8988T (cell line): Measurements from ENCODE around the gene TMX4.
"Not testable (repeated sequence)": the region's sequence is repeated elsewhere in the genome, so short reads cannot be mapped to it uniquely, and the experiment has no call there.

Source experiments
- DNase-seq: peaks from one replicate; pipeline ENCODE4 v3.0.0; 2011

TMX4 gene

DNA sequence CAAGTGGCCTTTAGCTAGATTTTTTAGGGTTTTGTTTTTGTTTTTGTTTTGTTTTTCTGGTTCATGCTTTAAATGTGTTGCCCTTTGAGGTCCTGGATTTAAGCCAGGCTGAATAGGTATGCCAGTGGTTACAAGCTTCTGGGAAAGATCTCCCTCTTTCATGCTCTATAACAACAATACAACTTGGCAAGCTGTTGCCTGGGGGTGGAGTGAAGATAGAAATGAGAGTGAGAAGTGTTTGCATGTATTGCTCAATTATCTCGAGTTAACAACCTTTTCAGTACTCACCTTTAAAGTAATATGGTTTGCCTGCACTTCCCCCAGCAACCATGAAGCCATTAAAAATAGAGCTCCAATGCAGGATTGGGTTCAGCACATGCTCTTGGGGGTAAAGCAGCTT lies 60.1 kb downstream of the TMX4 start:
- DNase-seq, result no peak

DNA sequence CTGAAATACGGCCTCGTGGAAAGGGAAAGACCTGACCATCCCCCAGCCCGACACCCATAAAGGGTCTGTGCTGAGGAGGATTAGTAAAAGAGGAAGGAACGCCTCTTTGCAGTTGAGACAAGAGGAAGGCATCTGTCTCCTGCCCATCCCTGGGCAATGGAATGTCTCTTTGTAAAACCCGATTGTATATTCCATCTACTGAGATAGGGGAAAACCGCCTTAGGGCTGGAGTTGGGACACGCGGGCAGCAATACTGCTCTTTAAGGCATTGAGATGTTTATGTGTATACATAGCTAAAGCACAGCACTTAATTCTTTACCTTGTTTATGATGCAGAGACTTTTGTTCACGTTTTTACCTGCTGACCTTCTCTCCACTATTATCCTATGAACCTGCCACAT lies 63.0 kb downstream of the TMX4 start:
- DNase-seq, result not testable (repeated sequence)

DNA sequence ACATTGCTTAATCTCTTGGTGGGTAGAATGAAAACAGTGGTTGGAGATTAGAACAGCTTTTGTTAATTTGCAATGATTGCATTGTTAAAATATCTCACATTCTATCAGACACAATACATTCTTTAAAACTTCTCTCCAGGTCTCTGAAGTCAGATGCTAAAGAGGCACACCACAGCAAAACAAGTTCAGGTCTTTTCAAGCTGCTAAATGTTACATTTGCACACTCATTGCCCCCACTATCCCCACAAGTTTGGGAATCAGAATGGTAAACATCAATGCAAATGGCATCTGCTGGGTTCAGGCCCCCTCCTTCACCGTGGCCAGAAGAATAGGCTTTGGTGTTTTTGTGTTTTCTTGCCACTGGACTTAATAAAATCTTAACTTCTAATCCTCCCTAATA lies 69.2 kb downstream of the TMX4 start:
- no peak for DNase-seq

DNA sequence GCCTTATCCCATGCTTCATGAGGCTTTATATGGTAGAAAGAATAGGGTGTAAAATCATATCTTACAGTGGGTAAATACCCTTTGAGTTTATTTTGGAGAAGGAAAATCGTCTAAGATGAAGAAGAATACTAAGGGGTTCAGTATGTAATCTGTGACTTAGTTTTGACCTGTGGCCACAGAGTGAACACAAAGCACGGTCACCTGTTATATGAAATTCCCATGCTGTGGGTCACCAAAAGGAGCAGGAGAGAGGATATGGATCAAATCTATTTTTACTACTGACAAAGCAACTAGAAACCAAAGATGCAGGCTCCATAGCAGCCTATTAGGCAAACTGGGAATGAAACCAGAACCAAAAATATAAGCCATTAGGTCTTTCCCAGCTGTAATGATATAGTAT lies 75.7 kb downstream of the TMX4 start:
- no peak for DNase-seq

DNA sequence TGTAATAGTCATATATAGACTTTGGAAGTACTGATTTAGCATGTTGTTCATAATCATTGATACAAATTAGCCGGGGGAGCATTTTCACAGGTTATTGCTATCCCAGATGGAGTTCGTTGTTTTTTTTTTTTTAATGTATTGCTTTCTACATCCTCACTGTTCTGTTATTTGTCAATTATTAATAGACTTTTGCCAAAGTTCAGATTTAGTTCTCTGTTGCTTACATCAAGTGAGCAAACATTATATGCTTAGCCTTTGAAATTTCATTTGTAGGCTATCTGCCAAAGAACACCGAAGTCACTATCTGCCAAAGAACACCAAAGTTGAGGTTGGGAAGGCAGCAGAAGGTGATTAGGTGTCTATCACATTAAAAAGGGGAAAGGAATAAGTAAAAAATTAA lies 79.2 kb downstream of the TMX4 start, which contains the start of gene HAO1:
Gene HAO1 (minus strand): TSS at position 118 of the 400 bp plus-strand sequence. CDS start 36 bp downstream, at position 82.
- DNase-seq, result no peak

DNA sequence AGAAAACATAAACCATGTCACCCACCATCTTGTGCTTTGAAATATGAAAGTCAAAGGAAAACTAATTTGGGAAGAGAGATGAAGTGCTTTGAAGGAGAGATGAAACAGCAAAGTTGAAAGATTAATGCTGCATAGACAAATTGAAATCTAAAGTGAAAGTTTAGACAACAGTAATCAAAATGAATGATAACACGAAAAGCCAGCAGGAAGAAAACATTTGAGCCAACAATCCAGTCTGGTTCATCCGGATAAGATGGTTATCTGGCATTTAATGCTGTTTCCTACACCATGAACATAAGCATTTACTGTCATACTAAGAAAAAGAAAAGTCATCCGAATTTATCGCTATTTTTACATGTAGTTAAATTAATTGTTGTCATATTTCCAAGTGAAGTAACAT lies 79.9 kb downstream of the TMX4 start:
- no peak for DNase-seq

DNA sequence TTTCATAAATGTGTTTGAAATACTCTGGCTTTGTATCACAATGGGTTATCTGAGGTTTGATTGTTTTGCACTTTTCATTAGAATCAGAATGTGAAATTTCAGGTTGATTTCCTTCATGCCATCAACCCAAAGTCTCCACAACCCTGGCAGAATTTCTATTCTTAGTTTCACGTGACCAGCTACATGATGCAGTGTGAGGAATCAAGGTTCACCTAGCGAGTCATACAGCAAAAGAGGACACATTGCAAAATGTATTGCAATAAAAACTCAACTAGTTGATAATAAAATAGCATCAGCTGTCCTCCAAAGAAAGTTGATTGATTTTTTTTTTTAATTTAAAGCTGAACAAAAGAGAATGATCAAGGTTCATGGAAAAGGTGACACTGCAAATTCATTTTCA lies 81.5 kb downstream of the TMX4 start:
- DNase-seq, result no peak

DNA sequence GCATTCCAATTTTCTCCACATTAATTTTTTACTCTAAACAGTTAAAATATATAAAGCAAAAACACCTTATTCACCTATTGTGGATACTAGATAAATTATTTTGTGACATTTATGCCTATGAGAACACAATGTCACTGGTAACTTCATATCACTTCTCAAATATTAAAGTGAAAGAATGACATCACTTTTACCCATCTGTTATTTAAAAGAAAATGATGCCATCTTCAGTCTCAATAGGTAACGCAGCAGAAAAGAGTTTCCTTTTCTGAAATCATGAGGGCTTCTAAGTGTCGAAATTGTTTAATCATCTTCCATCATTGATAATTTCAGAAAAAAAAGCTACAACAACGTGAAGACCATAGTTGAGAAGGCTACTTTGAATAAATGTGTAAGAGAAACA lies 82.2 kb downstream of the TMX4 start:
- DNase-seq, result no peak

DNA sequence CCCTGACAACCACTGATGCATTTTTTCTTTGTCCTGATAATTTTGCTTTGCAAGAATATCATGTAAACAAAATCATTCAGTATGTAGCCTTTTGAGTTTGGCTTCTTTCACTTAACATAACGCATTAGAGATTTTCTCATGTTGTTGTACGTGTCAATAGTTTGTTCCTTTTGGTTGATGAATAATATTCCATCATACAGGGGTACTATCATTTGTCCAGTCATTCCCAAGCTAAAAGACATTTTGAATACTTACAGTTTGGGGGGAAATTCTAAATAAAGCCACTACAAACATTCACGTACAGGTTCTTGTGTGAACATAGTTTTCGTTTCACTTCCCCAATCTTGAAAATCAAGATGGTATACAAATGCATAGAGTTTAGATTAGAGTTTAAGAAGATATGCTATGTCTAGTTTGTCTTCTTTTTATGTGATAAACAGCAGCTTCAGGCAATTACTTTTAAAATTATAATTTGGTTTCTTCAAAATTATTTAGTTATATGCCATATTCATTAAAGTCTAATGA lies 84.5 kb downstream of the TMX4 start:
- DNase-seq, result no peak

DNA sequence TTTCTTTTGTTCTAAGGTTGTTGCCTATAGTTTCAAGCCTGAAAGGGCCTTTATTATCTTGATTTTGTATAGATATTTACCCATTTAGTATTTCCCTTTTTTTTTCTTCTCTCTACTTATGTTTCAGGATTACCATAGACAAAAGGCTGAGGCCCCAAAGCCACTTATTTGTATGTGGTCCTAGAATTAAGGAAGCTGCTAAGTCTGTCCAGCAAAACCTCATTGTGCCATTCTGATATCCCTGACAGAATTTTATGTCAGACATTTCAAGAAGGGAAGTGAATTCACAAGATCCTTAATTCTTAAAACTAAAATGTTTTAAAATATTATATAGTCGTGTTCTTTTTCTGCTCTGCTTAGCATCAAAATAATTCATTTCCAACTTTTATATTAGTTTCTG lies 86.2 kb downstream of the TMX4 start:
- DNase-seq, result no peak

DNA sequence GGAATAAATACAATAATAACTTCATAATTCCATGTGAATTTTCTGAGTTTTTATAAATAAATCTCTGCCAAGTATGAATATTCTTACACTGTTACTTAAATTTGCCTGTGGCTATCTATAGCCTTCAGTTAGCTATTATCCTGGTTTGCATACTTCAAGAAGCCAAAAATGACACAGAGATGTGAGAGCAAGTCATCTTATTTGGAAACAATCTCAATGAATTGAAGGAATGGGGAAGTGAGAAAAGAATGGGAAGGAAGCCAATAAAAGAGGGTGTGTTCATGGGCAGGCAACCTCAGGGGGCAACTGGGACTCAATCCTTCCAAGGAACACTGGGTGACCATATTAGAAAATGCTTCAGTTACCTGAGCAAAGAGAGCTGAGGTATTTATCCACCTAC lies 89.2 kb downstream of the TMX4 start:
- no peak for DNase-seq
